DND-41 (cell line): Measurements from ENCODE around the gene KRT79.

Source experiments
- ATAC-seq: fragments of 200-7000 bp; cut with Tn5 transposase; 3 replicates; pipeline ENCODE4 v1.9.1; 2021; ENCODE audit warnings: low read depth; ENCODE audit not compliant: insufficient read depth
- DNase-seq: peaks from one replicate; pipeline ENCODE4 v3.0.0-alpha.2; 2020
- H2AFZ ChIP-seq: 2 replicates; pipeline ENCODE4 v1.6.0; 2012; ENCODE audit warnings: low read depth, low read length
- H3K27ac ChIP-seq: 2 replicates; pipeline ENCODE4 v1.5.1; 2012; ENCODE audit warnings: low read length, inconsistent platforms
- H3K27me3 ChIP-seq: fragments of 200-600 bp; sonication (generic); 2 replicates; pipeline ENCODE4 v1.6.0; 2012; ENCODE audit warnings: low read length, mild to moderate bottlenecking, inconsistent platforms; ENCODE audit not compliant: insufficient read depth, poor library complexity
- H3K36me3 ChIP-seq: 2 replicates; pipeline ENCODE4 v1.5.1; 2012; ENCODE audit warnings: low read length, inconsistent platforms; ENCODE audit not compliant: insufficient read depth
- H3K4me1 ChIP-seq: 2 replicates; pipeline ENCODE4 v1.5.1; 2012; ENCODE audit warnings: mild to moderate bottlenecking, low read length; ENCODE audit not compliant: insufficient read depth
- H3K4me2 ChIP-seq: 2 replicates; pipeline ENCODE4 v1.6.0; 2012; ENCODE audit warnings: mild to moderate bottlenecking, moderate library complexity, low read length, inconsistent platforms; ENCODE audit not compliant: insufficient read depth
- H3K4me3 ChIP-seq, 2 experiments: fragments of 200-600 bp in 1 of 2; shearing (Covaris generic) in 1 of 2; 2 replicates each; pipeline ENCODE4 v1.5.1; 2012 to 2016; ENCODE audit warnings: inconsistent platforms in 2 of 2, low read length in 2 of 2, mild to moderate bottlenecking in 2 of 2, low read depth in 1 of 2, moderate library complexity in 1 of 2
- H3K79me2 ChIP-seq: 2 replicates; pipeline ENCODE4 v1.6.0; 2012; ENCODE audit warnings: low read length, inconsistent platforms; ENCODE audit not compliant: insufficient read depth
- H3K9ac ChIP-seq: 2 replicates; pipeline ENCODE4 v1.6.0; 2012; ENCODE audit warnings: low read depth, mild to moderate bottlenecking, inconsistent platforms, low read length, moderate library complexity
- H3K9me3 ChIP-seq: 2 replicates; pipeline ENCODE4 v1.5.1; 2012; ENCODE audit warnings: low read length, moderate library complexity, mild to moderate bottlenecking, inconsistent platforms; ENCODE audit not compliant: insufficient read depth, severe bottlenecking
- H4K20me1 ChIP-seq: 2 replicates; pipeline ENCODE4 v1.6.0; 2012; ENCODE audit warnings: low read length; ENCODE audit not compliant: insufficient read depth
- CTCF ChIP-seq: IDR thresholded peaks from 2 replicates; pipeline ENCODE4 v1.5.1; 2012; ENCODE audit warnings: borderline replicate concordance, low read length, moderate library complexity, mild to moderate bottlenecking; ENCODE audit not compliant: poor library complexity, severe bottlenecking; ENCODE audit errors: extremely low read depth
- EZH2 ChIP-seq: IDR thresholded peaks from 3 replicates; pipeline ENCODE4 v1.6.1; 2012; ENCODE audit warnings: borderline replicate concordance, low read depth, mild to moderate bottlenecking, moderate library complexity, low read length, inconsistent platforms; ENCODE audit not compliant: severe bottlenecking

Gene KRT79

DNA sequence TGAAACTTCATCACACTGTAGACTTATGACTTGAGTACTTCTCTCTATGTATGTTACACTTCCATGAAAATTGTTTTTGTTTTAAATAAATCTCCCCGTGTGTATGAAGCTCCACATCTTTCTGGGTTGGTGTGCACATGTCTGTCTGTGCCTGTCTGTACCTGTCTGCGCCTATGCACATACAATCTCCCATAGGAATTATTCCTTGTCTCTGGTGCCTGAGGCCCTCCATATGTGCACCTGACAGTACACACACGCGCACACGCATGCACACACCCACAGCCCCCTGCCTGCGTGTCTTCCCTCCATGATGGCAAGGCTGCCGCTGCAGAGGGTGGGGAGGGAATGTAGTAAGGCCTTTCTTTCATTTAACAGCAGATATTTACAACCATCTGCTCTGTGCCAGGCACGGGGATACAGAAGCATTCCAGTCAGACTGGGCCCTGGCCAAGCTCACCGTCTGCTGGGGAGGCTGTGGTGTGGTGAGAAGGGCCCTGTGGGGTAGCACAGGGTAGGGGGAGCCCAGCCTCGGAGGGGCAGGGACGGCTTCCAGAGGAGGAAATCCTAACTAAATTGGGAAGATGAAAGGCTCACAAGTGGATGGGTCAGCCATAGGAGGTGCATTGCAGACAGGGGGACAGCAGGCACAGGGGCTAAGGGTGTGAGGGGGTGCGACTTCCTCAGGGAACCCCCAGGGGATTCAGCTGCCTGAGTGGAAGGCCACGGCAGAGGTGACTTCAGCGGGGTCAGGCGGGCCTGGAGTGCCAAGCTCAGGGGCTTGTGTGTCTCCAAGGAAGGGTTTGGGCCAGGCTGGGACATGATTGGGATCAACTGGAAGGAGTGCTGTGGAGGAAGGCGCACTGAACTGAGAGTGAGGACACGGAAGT lies 44.6 kb upstream of the KRT79 start:
- H3K36me3 ChIP-seq, result no peaks in the 10 kb centered on the region
- no peak overlapping the region for H3K27ac ChIP-seq
- no peak overlapping the region for H3K9ac ChIP-seq
- H4K20me1 ChIP-seq, result no peaks in the 10 kb centered on the region; the same call in none of the 2 replicates
- H3K4me1 ChIP-seq, result no peaks in the 10 kb centered on the region
- DNase-seq, result no peak
- H3K4me2 ChIP-seq, result no peak overlapping the region
- ATAC-seq, result no peak
- no peak overlapping the region for H2AFZ ChIP-seq
- H3K9me3 ChIP-seq, result no peaks in the 10 kb centered on the region
- H3K79me2 ChIP-seq, result no peaks in the 10 kb centered on the region
- H3K4me3 ChIP-seq, result no peak overlapping the region
- H3K27me3 ChIP-seq, result peaks cover 28% of the 10 kb centered on the region
- no peak for TF ChIP-seq CTCF
- no peak for TF ChIP-seq EZH2

DNA sequence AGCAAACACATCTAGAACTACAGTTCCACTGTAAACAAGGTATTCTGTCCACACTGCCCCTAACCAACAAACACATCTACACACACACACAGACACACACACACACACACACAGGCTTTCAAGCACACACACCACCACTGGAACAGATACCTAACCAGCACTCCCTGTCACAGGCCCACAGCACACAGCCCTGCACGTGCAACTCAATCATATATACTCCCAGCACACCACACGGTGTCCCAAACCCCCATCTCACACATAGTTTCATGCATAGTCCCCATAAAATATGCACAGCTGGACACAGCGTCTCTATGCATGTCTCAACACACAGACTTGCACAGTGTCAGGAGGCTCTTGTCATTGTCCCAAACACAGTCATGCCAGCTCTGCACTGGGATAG lies 43.1 kb upstream of the KRT79 start:
- Histone ChIP-seq H3K9ac (no peak overlapping the region), H3K79me2 (no peaks in the 10 kb centered on the region), H3K4me3 (no peak overlapping the region), H3K27ac (no peak overlapping the region), H4K20me1 (no peaks in the 10 kb centered on the region; the same call in none of the 2 replicates), H3K9me3 (no peaks in the 10 kb centered on the region), H2AFZ (no peak overlapping the region), H3K4me2 (no peak overlapping the region), H3K27me3 (peaks cover 40% of the 10 kb centered on the region), H3K4me1 (no peaks in the 10 kb centered on the region), H3K36me3 (no peaks in the 10 kb centered on the region)
- no peak for ATAC-seq
- TF ChIP-seq EZH2 (no peak), CTCF (no peak)
- DNase-seq, result no peak

DNA sequence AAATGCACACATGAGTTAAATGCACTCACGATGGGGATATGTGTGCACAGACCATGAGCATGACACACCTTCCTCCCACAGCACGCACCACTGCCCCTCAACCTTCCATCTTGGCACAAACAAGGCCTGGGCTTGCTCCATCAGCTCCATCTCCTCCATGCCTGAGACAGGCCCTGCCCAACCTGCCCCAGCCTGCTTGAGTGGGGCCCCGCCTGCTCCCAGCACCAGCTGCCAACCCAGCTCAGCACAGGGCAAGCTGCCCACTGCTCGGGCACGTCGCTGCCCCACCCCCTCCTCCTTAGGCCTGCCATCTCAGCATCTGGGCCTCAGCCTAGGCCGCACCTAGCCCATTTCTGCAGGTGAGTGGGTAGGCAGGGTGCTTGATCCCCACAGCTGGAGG lies 42.3 kb upstream of the KRT79 start:
- DNase-seq, result no peak
- Histone ChIP-seq H3K36me3 (no peaks in the 10 kb centered on the region), H3K27me3 (peaks cover 40% of the 10 kb centered on the region), H2AFZ (no peak overlapping the region), H3K4me2 (no peak overlapping the region), H3K9me3 (no peaks in the 10 kb centered on the region), H3K4me3 (no peak overlapping the region), H3K4me1 (no peaks in the 10 kb centered on the region), H3K27ac (no peak overlapping the region), H4K20me1 (no peaks in the 10 kb centered on the region; the same call in none of the 2 replicates), H3K9ac (no peak overlapping the region), H3K79me2 (no peaks in the 10 kb centered on the region)
- no peak for TF ChIP-seq CTCF
- no peak for TF ChIP-seq EZH2
- ATAC-seq, result no peak
